Epithelial cell of esophagus (primary cell): Measurements from ENCODE around the gene GLRX5.

ENCODE experiments used
- DNase-seq: peaks from one replicate; pipeline ENCODE4 v3.0.0; 2010; ENCODE audit warnings: low read depth
- H3K4me3 ChIP-seq: 2 replicates; pipeline ENCODE4 v1.5.1; 2011; ENCODE audit warnings: mild to moderate bottlenecking, low read length, control low read depth
- TF ChIP-seq, protein P1 (sequence below): IDR thresholded peaks from 2 replicates; pipeline ENCODE4 v1.5.1; 2011; ENCODE audit warnings: low read depth, mild to moderate bottlenecking, low read length, control low read depth, inconsistent platforms; ENCODE audit not compliant: insufficient read depth; ENCODE audit errors: missing control alignments

Gene GLRX5

DNA sequence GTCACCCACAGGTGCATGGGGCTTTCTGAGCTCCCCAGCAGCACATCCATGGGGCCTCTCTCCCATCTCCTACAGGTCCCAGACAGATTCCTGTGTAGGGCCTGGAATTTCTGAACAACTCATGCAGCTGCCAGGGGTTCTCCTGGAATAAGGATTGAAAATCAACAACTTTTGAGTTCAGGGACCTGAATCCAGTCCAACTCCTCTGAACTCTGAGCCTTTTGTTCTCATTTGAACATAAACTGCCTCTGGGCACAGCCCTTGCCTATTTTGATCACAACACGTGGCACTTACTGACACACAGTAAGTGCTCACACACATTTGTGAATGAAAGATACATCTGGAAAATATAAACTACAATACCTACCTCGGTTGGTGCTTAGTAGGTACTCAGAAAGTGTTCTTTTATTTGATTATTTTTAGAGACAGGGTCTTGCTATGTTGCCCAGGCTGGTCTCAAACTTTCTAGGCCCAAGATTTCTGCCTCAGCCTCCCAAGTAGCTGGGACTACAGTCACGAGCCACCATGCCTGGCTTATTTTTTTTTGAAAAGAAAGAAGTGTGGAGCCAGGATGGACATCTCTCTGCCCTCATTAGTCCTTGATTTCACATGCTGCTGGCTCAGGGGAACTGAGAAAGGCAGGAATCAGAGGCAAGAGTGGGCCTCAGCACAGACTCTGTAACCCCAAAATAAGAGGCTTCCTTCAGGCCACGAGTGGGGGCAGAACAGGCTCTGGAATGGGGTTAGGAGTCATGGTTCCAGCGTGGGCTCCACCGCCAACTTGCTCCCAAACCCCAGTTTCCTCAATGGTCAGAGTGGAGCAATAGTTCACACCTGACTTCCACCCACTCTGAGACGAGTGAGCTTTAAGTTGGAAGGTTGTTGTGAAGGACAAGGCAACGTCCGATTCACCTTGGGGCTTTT, 45.4 kb upstream of the GLRX5 start:
- H3K4me3 ChIP-seq: no peak overlapping the region
- TF ChIP-seq, protein P1, sequence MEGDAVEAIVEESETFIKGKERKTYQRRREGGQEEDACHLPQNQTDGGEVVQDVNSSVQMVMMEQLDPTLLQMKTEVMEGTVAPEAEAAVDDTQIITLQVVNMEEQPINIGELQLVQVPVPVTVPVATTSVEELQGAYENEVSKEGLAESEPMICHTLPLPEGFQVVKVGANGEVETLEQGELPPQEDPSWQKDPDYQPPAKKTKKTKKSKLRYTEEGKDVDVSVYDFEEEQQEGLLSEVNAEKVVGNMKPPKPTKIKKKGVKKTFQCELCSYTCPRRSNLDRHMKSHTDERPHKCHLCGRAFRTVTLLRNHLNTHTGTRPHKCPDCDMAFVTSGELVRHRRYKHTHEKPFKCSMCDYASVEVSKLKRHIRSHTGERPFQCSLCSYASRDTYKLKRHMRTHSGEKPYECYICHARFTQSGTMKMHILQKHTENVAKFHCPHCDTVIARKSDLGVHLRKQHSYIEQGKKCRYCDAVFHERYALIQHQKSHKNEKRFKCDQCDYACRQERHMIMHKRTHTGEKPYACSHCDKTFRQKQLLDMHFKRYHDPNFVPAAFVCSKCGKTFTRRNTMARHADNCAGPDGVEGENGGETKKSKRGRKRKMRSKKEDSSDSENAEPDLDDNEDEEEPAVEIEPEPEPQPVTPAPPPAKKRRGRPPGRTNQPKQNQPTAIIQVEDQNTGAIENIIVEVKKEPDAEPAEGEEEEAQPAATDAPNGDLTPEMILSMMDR: no peak
- DNase-seq: no peak

DNA sequence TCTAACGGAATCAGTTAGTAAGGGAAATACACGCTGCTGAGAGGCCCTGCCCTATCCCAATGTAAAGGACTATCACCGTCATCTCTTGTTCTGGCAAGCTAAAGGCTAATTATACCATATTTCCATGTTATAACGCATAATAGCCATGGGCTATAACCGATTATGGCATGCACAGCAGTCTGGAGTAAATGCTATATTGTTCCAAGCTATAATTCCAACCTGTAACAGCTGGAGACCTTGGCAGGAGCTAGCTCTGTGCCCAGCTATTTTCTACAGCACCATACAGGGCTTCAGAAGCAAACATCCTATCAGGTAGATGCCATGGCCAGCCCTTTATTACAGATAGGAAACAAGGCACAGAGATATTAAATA, 44.7 kb upstream of the GLRX5 start:
- DNase-seq: no peak
- H3K4me3 ChIP-seq: no peak overlapping the region
- TF ChIP-seq, protein P1: no peak

DNA sequence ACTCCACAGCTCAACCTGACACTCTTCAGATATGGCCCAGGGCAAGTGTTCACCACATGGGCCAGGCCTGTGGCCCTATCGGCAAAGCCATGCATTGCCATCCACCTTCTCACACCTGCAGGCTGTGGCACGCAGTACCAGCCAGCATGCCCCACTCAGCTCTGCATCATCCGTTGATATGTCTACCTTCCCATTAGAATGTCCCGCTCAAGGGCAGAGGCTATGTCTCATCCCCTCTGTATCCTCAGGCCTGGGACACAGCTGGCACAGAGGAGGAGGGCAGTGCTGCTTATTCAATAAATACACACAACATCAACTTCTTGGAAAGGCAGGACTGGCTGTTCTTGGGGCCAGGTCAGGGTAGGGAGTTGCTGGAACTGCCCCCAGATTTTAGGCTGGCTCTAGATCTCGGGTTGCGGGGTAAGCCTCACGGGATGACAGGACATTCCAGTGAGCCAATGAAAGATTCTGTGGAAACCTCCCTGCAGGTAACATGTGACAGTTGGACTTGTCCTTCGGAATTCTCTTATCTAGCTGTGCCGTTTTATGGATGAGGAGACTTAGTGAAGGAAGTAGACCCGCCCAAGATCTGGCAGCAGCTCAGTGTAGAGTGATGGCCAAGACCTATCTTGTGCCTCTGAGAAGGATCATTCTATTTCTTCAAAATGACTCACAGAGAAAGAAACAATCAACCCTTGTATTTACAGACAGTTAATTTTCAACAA, 44.0 kb upstream of the GLRX5 start:
- TF ChIP-seq, protein P1: peak; percentile 1
- no peak overlapping the region for H3K4me3 ChIP-seq
- DNase-seq: peak; percentile 68

DNA sequence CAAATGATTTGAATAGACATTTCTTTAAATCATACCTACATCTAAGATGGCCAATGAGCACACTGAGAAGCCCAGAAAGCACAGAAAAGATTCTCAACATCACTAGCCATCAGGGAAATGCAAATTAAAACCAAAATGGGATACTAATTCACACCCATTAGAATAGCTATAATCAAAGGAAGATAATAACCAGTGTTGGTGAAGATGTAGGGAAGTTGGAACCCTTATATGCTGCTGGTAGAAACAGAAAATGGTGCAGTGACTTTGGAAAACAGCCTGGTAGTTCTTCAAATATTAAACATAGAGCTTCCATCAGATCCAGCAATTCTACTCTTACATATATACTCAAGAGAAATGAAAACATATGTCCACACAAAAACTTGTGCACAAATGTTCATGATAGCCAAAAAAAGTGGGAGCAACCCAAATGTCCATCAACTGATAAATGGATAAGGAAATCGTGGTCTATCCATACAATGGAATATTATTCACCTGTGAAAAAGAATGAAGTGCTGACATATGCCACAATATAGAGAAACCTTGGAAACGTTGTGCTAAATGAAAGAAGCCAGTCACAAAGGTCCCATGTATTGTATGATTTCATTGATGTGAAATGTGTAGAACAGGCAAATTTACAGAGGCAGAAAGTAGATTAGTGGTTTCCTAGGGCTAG, 42.8 kb upstream of the GLRX5 start:
- DNase-seq: no peak
- H3K4me3 ChIP-seq: no peak overlapping the region
- TF ChIP-seq, protein P1: no peak

DNA sequence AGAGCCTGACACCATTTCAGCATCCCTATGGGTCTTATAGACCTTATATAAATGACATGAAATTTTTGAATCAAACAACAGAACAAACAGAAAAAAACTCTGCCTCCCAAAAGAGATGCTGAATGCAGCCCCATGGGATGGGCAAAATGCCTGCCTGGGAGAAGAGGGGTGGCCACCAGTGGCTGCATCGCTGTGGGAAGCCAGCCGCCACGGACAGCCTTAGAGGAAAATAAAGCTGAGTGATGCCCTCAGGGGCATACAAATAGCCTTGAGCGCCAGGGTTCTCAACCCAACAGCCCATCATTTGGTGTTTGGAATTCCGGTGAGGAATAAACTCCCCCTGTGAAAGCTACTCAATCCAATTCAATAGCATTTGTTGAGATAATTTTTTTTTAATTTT, 41.3 kb upstream of the GLRX5 start:
- TF ChIP-seq, protein P1: no peak
- no peak for DNase-seq

GRCh38 chr14:95493976-95494375, 40.9 kb upstream of the GLRX5 start:
- no peak overlapping the region for H3K4me3 ChIP-seq
- no peak for DNase-seq
- TF ChIP-seq, protein P1: no peak

More for the DNA sequence above, 41.3 kb upstream of the GLRX5 start:
- H3K4me3 ChIP-seq: no peak overlapping the region
